SK-N-DZ (cell line): Measurements from ENCODE around the gene CP. TPM values are rescaled to one million over a fixed set of nuclear protein-coding genes. Genes with fewer than 3 reads are reported as not detected.
"Not testable (repeated sequence)": the region's sequence is repeated elsewhere in the genome, so short reads cannot be mapped to it uniquely, and the experiment has no call there.

Experiments used
- DNase-seq: peaks from one replicate; pipeline ENCODE4 v3.0.0-alpha.2; 2015; ENCODE audit warnings: low spot score
- polyA plus RNA-seq, 2 experiments: library from polyadenylated mRNA; depleted of rRNA; stranded (reverse); fragments of >200 nt; gene quantifications; 2 replicates each; pipeline ENCODE4 v1.2.3, GENCODE V29; 2014

Gene CP
- not detected in 2 replicates for polyA plus RNA-seq (2014; cell fraction: cytosol; rRNA removed)
- not detected in 2 replicates for polyA plus RNA-seq (2014; cell fraction: nucleus; rRNA removed)

GRCh38 chr3:149221783-149222517 is at the start of gene CP:
TSS of gene CP (minus strand) at chr3:149221829. CDS start at chr3:149221792, 37 bp downstream.
- DNase-seq, result no peak

- DNase-seq, result no peak
These were observed 48.6 kb upstream of the CP start for GRCh38 chr3:149270180-149270579.

GRCh38 chr3:149269687-149270086 is 48.1 kb upstream of the CP start:
- no peak for DNase-seq

- DNase-seq, result no peak
These were observed 45.9 kb upstream of the CP start for GRCh38 chr3:149267565-149267964.

GRCh38 chr3:149266736-149267135 is 45.1 kb upstream of the CP start:
- DNase-seq, result no peak

- DNase-seq, result no peak
These were observed 42.2 kb upstream of the CP start for GRCh38 chr3:149263856-149264255.

GRCh38 chr3:149258714-149259113 is 37.1 kb upstream of the CP start:
- DNase-seq, result no peak

GRCh38 chr3:149258298-149258697 is 36.7 kb upstream of the CP start:
- no peak for DNase-seq

- no peak for DNase-seq
These were observed 30.6 kb upstream of the CP start for GRCh38 chr3:149252272-149252671.

- no peak for DNase-seq
These were observed 29.6 kb upstream of the CP start for GRCh38 chr3:149251186-149251585.

- DNase-seq, result no peak
These were observed 26.5 kb upstream of the CP start for GRCh38 chr3:149247929-149248691.

GRCh38 chr3:149247008-149247710 is 25.5 kb upstream of the CP start:
- DNase-seq, result no peak

- no peak for DNase-seq
These were observed 24.3 kb upstream of the CP start for GRCh38 chr3:149245738-149246451.

- no peak for DNase-seq
These were observed 21.9 kb upstream of the CP start for GRCh38 chr3:149243540-149243939.

GRCh38 chr3:149239357-149239936 is 17.8 kb upstream of the CP start:
- no peak for DNase-seq

- not testable (repeated sequence) for DNase-seq
These were observed 16.6 kb upstream of the CP start for GRCh38 chr3:149238268-149238667.

- DNase-seq, result no peak
These were observed 14.2 kb upstream of the CP start for GRCh38 chr3:149235599-149236424.

- DNase-seq, result no peak
These were observed 13.1 kb upstream of the CP start for GRCh38 chr3:149234671-149235245.

GRCh38 chr3:149233323-149233722 is 11.7 kb upstream of the CP start:
- no peak for DNase-seq

GRCh38 chr3:149231871-149232270 is 10.2 kb upstream of the CP start:
- no peak for DNase-seq
